Measurements from ENCODE around the gene NT5C3B. TPM values are rescaled to one million over a fixed set of nuclear protein-coding genes. Genes with fewer than 3 reads are reported as not detected.

The NT5C3B gene
- polyA plus RNA-seq, 1 donor (not counting 4 experiments of a cell fraction or from before 2014, with no cell fraction given), result 109 TPM

- Histone ChIP-seq H4K20me1 (ENCODE audit: control insufficient read depth, extremely low read depth, insufficient read depth, low read length) (no peaks in the 10 kb centered on the region), H3K27me3 (ENCODE audit: control insufficient read depth, extremely low read depth, insufficient read depth, low read length) (peaks cover 16% of the 10 kb centered on the region), H3K27ac (ENCODE audit: control insufficient read depth, insufficient read depth, low read length) (no peak overlapping the region), H3K9me1 (ENCODE audit: control insufficient read depth, extremely low read depth, insufficient read depth, low read length) (no peaks in the 10 kb centered on the region), H3K9ac (ENCODE audit: control insufficient read depth, extremely low read depth, insufficient read depth, low read length) (no peak overlapping the region), H3K4me2 (ENCODE audit: control insufficient read depth, extremely low read depth, insufficient read depth, low read depth, low read length) (no peak overlapping the region), H3K4me3 (ENCODE audit: control insufficient read depth in 2 of 3, extremely low read depth in 1 of 3, insufficient read depth in 2 of 3, low read depth in 1 of 3, low read length in 3 of 3) (no peak overlapping the region), H3K36me3 (ENCODE audit: control insufficient read depth in 2 of 2, extremely low read depth in 1 of 2, insufficient read depth in 2 of 2, low read length in 2 of 2) (no peaks in the 10 kb centered on the region), H3K9me3 (ENCODE audit: control insufficient read depth, low read depth, low read length) (no peaks in the 10 kb centered on the region), H3K4me1 (ENCODE audit: control insufficient read depth, extremely low read depth, insufficient read depth, low read length) (peaks cover 8% of the 10 kb centered on the region), H3K79me2 (ENCODE audit: control insufficient read depth, insufficient read depth, low read length) (no peaks in the 10 kb centered on the region), H2AFZ (ENCODE audit: control insufficient read depth, low read length) (no peak overlapping the region)
- FAIRE-seq (no peak), DNase-seq (ENCODE audit: low read depth, low spot score) (no peak)
- dilution Hi-C loops (cut with MboI; ENCODE audit: extremely low pct_ligation_motif_present, low sequenced_read_pairs), result no loop called here
- TF ChIP-seq EZH2 (IDR thresholded peaks at IDR 0.05; ENCODE audit: low read length) (peak; percentile 33), CTCF (optimal IDR thresholded peaks at IDR 0.05 in 1 of 3, IDR thresholded peaks at IDR 0.05 in 1 of 3, conservative IDR thresholded peaks at IDR 0.05 in 1 of 3; ENCODE audit: extremely low read depth in 1 of 3, insufficient read depth in 2 of 3, low read length in 3 of 3) (no peak)
Measured at GRCh38 chr17:41813152-41813680, 22.8 kb downstream of the NT5C3B start.

DNA sequence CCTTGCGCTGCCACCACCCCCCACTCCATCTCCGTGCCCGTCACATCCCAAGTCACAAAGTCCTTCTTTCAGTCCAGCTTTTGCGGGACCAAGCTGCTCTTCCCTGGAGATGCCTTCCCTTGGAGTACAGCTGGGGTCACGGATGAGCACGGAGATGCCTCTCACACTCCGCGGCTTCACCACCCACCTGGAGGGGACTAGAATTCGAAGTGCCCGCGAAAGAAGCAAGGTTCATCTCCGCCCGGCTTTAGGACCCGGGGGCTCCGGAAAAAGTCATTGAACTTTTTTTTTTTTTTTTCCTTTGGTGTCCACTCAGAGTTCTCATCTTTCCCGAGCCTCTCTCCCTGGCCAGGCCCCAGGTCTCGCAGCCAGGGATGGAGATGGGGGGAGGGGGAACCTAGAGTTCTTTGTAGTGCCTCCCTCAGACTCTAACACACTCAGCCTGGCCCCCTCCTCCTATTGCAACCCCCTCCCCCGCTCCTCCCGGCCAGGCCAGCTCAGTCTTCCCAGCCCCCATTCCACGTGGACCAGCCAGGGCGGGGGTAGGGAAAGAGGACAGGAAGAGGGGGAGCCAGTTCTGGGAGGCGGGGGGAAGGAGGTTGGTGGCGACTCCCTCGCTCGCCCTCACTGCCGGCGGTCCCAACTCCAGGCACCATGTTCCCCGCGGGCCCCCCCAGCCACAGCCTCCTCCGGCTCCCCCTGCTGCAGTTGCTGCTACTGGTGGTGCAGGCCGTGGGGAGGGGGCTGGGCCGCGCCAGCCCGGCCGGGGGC is 23.5 kb downstream of the NT5C3B start, which contains the start of gene FKBP10:
Gene FKBP10, plus strand, starts transcription at position 624 of the 771 bp plus-strand sequence. Its CDS starts 31 bp downstream, at position 655.
- H3K27me3 ChIP-seq (ENCODE audit: control insufficient read depth, extremely low read depth, insufficient read depth, low read length), result peaks cover 16% of the 10 kb centered on the region
- H3K9ac ChIP-seq (ENCODE audit: control insufficient read depth, extremely low read depth, insufficient read depth, low read length), result peak within 1 kb of the TSS; percentile 69
- TF ChIP-seq CTCF (optimal IDR thresholded peaks at IDR 0.05 in 1 of 3, IDR thresholded peaks at IDR 0.05 in 1 of 3, conservative IDR thresholded peaks at IDR 0.05 in 1 of 3; ENCODE audit: extremely low read depth in 1 of 3, insufficient read depth in 2 of 3, low read length in 3 of 3), result no peak
- no peak for TF ChIP-seq EZH2 (IDR thresholded peaks at IDR 0.05; ENCODE audit: low read length)
- peaks cover 0 to 2% of the 10 kb centered on the region in 2 experiments for H3K36me3 ChIP-seq (ENCODE audit: control insufficient read depth in 2 of 2, extremely low read depth in 1 of 2, insufficient read depth in 2 of 2, low read length in 2 of 2)
- H3K9me3 ChIP-seq (ENCODE audit: control insufficient read depth, low read depth, low read length), result no peaks in the 10 kb centered on the region
- H3K9me1 ChIP-seq (ENCODE audit: control insufficient read depth, extremely low read depth, insufficient read depth, low read length), result no peaks in the 10 kb centered on the region
- DNase-seq (ENCODE audit: low read depth, low spot score), result no peak
- peaks cover 8% of the 10 kb centered on the region for H3K4me1 ChIP-seq (ENCODE audit: control insufficient read depth, extremely low read depth, insufficient read depth, low read length)
- H3K27ac ChIP-seq (ENCODE audit: control insufficient read depth, insufficient read depth, low read length), result no peak within 1 kb of the TSS
- no peak for FAIRE-seq
- dilution Hi-C loops (cut with MboI; ENCODE audit: extremely low pct_ligation_motif_present, low sequenced_read_pairs), result no loop called here
- H3K4me2 ChIP-seq (ENCODE audit: control insufficient read depth, extremely low read depth, insufficient read depth, low read depth, low read length), result peak within 1 kb of the TSS; percentile 80
- no peaks in the 10 kb centered on the region for H4K20me1 ChIP-seq (ENCODE audit: control insufficient read depth, extremely low read depth, insufficient read depth, low read length)
- H3K79me2 ChIP-seq (ENCODE audit: control insufficient read depth, insufficient read depth, low read length), result no peaks in the 10 kb centered on the region
- peak within 1 kb of the TSS; percentile 71 for H2AFZ ChIP-seq (ENCODE audit: control insufficient read depth, low read length)
- H3K4me3 ChIP-seq (ENCODE audit: control insufficient read depth in 2 of 3, extremely low read depth in 1 of 3, insufficient read depth in 2 of 3, low read depth in 1 of 3, low read length in 3 of 3), result peak within 1 kb of the TSS; percentile 43 to 75 (median 63)
